HG03095 (cell line): ENCODE results near the gene LSS.
"Not testable (repeated sequence)": the region's sequence is repeated elsewhere in the genome, so short reads cannot be mapped to it uniquely, and the experiment has no call there.

ENCODE experiments used
- ATAC-seq: cut with Tn5 transposase; IDR thresholded peaks from one replicate; pipeline ENCODE4 v1.9.1; 2021; ENCODE audit warnings: moderate library complexity; ENCODE audit not compliant: unreplicated experiment

Gene LSS

DNA sequence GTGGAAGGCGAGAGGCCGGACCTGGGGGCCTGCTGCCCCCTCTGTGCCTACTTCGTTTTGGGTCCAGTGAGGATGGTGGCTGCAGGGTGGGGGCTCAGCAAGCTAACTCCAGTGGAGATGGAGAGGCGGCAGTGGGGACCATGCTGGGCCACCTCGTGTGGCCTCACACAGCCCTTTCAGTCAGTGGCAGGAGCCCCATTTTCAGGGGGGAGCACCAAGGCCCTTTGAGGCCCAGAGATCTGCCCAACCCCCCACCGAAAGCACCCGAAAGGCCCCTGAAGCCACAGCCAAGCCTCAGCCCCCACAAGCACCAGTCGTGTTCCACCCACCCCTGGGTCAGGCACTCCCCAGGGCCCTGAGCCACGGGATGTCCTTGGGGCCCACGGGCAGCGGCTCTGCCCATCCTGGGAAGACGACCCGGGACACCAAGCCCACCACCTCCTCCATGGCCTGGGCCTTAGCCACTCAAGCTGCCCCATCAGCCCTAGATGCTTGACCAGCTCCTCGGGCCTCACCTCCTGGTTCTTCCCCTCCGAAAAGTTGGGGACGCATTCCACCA lies 73.5 kb downstream of the LSS start:
- no peak for ATAC-seq

DNA sequence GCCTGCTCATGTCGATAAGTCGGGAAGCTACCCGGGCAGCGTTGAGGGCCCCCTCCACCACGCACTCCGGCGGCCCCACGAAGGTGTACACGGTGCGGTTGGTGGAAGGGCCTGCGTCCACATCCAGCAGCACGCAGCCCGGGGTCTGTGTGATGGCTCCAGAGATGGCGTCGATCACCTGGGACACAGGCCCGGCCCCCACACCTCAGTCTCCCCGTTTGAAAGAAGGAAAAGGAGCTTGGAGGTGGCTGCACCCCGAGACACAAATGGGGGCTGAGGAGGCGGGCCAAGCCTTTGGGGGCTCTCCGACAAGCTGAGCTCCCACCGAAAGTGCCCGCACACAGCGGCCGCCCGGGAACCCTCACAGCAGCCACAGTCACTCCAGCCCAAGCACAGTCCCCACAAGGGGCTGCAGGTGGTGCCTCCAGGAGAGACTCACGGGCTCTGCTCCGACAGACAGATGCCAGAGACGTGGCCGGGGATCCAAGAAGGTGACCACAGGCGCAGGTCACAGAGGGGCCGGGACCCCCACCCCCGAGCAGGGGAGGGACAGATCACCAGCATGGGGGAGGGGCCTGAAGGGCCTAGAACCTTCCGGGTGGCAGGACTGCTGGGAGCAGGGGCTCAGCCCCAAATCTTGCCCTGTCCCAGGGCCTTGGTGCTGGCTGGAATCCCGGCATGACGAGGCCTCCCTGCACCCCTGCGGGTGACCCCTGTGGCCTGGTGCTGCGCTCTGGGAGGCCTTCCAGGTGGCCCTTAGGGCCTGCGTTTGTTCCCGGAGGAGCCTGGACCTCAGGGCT lies 74.2 kb downstream of the LSS start:
- ATAC-seq = no peak

- no peak for ATAC-seq
Measured at GRCh38 chr21:46153247-46154154, 75.1 kb downstream of the LSS start.

GRCh38 chr21:46152927-46153246 lies 75.7 kb downstream of the LSS start:
- no peak for ATAC-seq

GRCh38 chr21:46151989-46152926 lies 76.3 kb downstream of the LSS start:
- ATAC-seq = no peak

GRCh38 chr21:46151261-46151988 lies 77.1 kb downstream of the LSS start:
- no peak for ATAC-seq

GRCh38 chr21:46150491-46151121 lies 78.0 kb downstream of the LSS start:
- no peak for ATAC-seq

DNA sequence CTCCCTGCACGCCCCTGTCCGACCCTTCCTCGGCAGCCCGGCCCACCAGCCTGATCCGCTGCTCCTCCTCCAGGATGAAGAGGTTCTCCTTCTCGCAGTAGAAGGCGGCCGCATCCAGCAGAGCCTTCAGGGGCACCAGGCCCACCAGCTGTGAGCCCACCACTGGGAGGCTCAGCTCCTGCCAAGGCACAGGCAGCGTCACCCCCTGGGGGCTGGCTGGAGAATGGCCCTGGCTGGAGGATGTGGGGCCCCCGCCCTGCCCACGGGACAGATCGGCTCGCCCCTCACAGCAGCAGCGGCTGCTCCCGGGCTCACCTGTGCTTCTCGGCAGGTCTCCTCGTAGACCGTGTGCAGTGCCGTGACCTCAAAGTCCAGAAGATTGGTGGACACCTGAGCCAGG lies 78.5 kb downstream of the LSS start:
- no peak for ATAC-seq

DNA sequence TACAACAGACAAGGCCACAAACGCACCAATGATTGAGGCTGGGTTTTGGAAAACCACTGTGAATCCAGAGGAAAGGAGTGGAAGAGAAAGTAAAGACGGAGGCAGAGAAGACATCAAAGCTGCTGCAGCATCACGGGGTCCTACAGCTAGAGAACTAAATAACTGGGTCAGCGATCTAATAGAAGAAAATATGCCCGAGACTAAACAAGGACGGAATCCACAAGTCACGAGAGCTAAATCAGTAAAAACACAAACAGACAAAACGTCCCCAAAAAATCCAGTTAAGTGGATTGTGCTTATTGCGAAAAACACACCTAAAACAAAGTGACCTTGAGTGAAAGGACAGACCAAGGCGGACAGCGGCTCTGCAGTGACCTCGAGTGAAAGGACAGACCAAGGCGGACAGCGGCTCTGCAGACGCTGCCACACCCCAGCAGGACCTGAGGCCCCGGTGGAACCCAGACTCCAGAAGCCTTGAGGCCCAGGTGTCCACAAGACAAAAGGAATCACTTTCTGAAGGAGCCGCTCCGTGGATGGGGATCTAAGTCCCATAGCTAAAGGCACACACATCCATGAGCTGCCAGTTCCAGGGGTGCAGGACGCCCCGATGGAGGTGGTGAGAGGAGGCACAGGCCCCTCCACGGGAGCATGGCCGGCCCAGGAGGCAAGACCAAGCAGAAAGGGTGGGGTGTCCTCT lies 79.2 kb downstream of the LSS start:
- no peak for ATAC-seq

- ATAC-seq = no peak
Measured at GRCh38 chr21:46148106-46148505, 80.5 kb downstream of the LSS start.

GRCh38 chr21:46147429-46147828 lies 81.1 kb downstream of the LSS start:
- ATAC-seq = not testable (repeated sequence)

DNA sequence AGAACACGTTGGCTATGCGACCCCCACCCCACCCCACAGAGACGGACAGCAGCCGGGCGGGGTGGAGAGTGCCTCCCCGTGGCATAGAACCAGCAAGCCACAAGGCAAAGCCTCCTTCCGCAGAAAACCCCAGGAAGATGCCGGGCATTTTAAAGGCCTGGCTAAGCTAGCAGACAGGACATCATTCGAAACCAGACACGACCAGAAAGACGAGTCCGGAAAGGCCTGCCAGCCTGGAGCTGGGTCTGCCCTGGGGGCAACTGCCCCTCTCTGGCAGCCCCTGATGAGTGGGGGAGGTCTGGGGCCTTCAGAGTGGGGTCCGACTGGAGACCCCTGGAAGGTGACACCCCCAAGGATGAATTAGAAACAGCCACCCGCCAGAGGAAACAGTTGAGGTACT lies 81.7 kb downstream of the LSS start:
- ATAC-seq = no peak

- no peak for ATAC-seq
Measured at GRCh38 chr21:46145840-46146691, 82.5 kb downstream of the LSS start.

GRCh38 chr21:46145159-46145839 lies 83.3 kb downstream of the LSS start:
- ATAC-seq = no peak

DNA sequence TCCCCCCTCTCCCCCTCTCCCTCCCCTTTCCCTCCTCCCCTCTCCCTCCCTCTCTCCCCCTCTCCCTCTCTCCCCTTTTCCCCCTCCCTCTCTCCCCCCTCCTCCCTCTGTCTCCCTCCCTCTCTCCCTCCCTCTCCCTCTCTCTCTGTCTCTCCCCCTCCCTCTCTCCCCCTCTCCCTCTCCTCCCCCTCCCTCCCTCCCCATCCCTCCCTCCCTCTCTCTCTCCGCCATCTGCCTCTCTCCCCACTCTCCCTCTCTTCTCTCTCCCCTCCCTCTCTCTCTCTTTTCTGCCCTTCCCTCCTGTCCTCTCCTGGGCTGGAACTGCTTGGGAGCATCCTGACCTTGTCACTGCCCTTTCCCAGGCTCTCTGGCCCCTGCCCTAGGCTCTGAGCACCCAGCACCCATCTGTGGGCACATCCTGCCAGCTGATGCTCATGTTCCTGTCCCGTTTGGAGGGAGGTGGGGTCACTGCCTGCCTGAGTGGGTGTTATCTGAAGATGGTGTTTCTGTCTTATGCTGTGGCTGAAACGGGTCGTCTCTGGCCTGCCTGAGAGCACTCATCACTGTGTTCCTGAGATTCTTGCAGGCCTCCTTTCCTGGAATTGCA lies 84.0 kb downstream of the LSS start:
- ATAC-seq = no peak

GRCh38 chr21:46142582-46143473 lies 85.7 kb downstream of the LSS start:
- no peak for ATAC-seq
